ENCODE results near the gene PSKH1.

GRCh38 chr16:67954421-67955196, 61.6 kb downstream of the PSKH1 start:
- TF ChIP-seq, protein P1, sequence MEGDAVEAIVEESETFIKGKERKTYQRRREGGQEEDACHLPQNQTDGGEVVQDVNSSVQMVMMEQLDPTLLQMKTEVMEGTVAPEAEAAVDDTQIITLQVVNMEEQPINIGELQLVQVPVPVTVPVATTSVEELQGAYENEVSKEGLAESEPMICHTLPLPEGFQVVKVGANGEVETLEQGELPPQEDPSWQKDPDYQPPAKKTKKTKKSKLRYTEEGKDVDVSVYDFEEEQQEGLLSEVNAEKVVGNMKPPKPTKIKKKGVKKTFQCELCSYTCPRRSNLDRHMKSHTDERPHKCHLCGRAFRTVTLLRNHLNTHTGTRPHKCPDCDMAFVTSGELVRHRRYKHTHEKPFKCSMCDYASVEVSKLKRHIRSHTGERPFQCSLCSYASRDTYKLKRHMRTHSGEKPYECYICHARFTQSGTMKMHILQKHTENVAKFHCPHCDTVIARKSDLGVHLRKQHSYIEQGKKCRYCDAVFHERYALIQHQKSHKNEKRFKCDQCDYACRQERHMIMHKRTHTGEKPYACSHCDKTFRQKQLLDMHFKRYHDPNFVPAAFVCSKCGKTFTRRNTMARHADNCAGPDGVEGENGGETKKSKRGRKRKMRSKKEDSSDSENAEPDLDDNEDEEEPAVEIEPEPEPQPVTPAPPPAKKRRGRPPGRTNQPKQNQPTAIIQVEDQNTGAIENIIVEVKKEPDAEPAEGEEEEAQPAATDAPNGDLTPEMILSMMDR (conservative IDR thresholded peaks at IDR 0.05; ENCODE audit: low read length): no peak
- TF ChIP-seq EZH2phosphoT487 (IDR thresholded peaks at IDR 0.05; ENCODE audit: borderline replicate concordance): no peak

All from Loucy (cell line).